ENCODE measurements around the gene GLTP.

GLTP gene

GRCh38 chr12:109830718-109831117 is 49.6 kb downstream of the GLTP start:
- peak overlapping the region in 3 of 21 experiments; percentile 16 to 50 (median 31) for H3K27ac ChIP-seq

GRCh38 chr12:109830267-109830666 is 50.1 kb downstream of the GLTP start:
- Histone ChIP-seq H3K4me3 (no peak overlapping the region), H3K27ac (peak overlapping the region in 1 of 21 experiments; percentile 16)

More at GRCh38 chr12:109830718-109831117, 49.6 kb downstream of the GLTP start:
- no peak overlapping the region for H3K4me3 ChIP-seq

GRCh38 chr12:109829667-109830066 is 50.7 kb downstream of the GLTP start:
- Histone ChIP-seq H3K4me3 (no peak overlapping the region), H3K27ac (no peak overlapping the region)

GRCh38 chr12:109828754-109829511 is 51.4 kb downstream of the GLTP start:
- H3K27ac ChIP-seq = peak overlapping the region in 6 of 21 experiments; percentile 7 to 50 (median 25)
- no peak overlapping the region for H3K4me3 ChIP-seq

GRCh38 chr12:109827566-109828550 is 52.5 kb downstream of the GLTP start:
- Histone ChIP-seq H3K27ac (peak overlapping the region in 8 of 21 experiments; percentile 7 to 50 (median 25)), H3K4me3 (no peak overlapping the region)

- Histone ChIP-seq H3K4me3 (no peak overlapping the region), H3K27ac (no peak overlapping the region)
These were observed 53.3 kb downstream of the GLTP start for GRCh38 chr12:109827080-109827479.

- Histone ChIP-seq H3K4me3 (no peak overlapping the region), H3K27ac (no peak overlapping the region)
These were observed 55.6 kb downstream of the GLTP start for GRCh38 chr12:109824731-109825130.

GRCh38 chr12:109822951-109823411 is 57.4 kb downstream of the GLTP start:
- H3K4me3 ChIP-seq = no peak overlapping the region
- peak overlapping the region in 5 of 21 experiments; percentile 1 to 59 (median 20) for H3K27ac ChIP-seq

GRCh38 chr12:109822416-109822815 is 57.9 kb downstream of the GLTP start:
- Histone ChIP-seq H3K27ac (peak overlapping the region in 7 of 21 experiments; percentile 1 to 77 (median 27)), H3K4me3 (no peak overlapping the region)

- Histone ChIP-seq H3K27ac (peak overlapping the region in 5 of 21 experiments; percentile 17 to 77 (median 55)), H3K4me3 (no peak overlapping the region)
These were observed 58.4 kb downstream of the GLTP start for GRCh38 chr12:109821968-109822367.

GRCh38 chr12:109820816-109821381 is 59.4 kb downstream of the GLTP start:
- Histone ChIP-seq H3K27ac (peak overlapping the region in 15 of 21 experiments; percentile 3 to 78 (median 59)), H3K4me3 (no peak overlapping the region)

GRCh38 chr12:109818905-109819500 is 61.3 kb downstream of the GLTP start:
- H3K27ac ChIP-seq = peak overlapping the region in 5 of 21 experiments; percentile 13 to 67 (median 32)
- H3K4me3 ChIP-seq = no peak overlapping the region

GRCh38 chr12:109818253-109818652 is 62.1 kb downstream of the GLTP start:
- no peak overlapping the region for H3K27ac ChIP-seq
- H3K4me3 ChIP-seq = no peak overlapping the region

GRCh38 chr12:109817627-109818231 is 62.6 kb downstream of the GLTP start:
- Histone ChIP-seq H3K4me3 (no peak overlapping the region), H3K27ac (no peak overlapping the region)

- Histone ChIP-seq H3K27ac (peak overlapping the region in 1 of 21 experiments; percentile 14), H3K4me3 (no peak overlapping the region)
These were observed 63.5 kb downstream of the GLTP start for GRCh38 chr12:109816870-109817269.

- Histone ChIP-seq H3K27ac (no peak overlapping the region), H3K4me3 (no peak overlapping the region)
These were observed 64.4 kb downstream of the GLTP start for GRCh38 chr12:109815757-109816617.

GRCh38 chr12:109815225-109815624 is 65.1 kb downstream of the GLTP start:
- Histone ChIP-seq H3K27ac (no peak overlapping the region), H3K4me3 (no peak overlapping the region)

- H3K4me3 ChIP-seq = no peak overlapping the region
- no peak overlapping the region for H3K27ac ChIP-seq
These were observed 65.7 kb downstream of the GLTP start for GRCh38 chr12:109814600-109815150.

All from skin epidermis (tissue), 12 donors.